ENCODE data around the gene STYXL2. TPM values are rescaled to one million over a fixed set of nuclear protein-coding genes. Genes with fewer than 3 reads are reported as not detected.
A peak's percentile ranks its signal among the peaks of the same experiment; 100 is the strongest.

The STYXL2 gene
- total RNA-seq, 1 donor from 2014 or later: 3.1 TPM

GRCh38 chr1:167109125-167109524, 15.2 kb downstream of the STYXL2 start:
- no peak for DNase-seq (ENCODE audit: low spot score)

GRCh38 chr1:167110586-167110985, 16.7 kb downstream of the STYXL2 start:
- DNase-seq (ENCODE audit: low spot score): no peak

GRCh38 chr1:167111868-167112709, 18.2 kb downstream of the STYXL2 start:
- DNase-seq (ENCODE audit: low spot score): no peak

GRCh38 chr1:167114725-167115124, 20.9 kb downstream of the STYXL2 start:
- DNase-seq (ENCODE audit: low spot score): no peak

- no peak for DNase-seq (ENCODE audit: low spot score)
Observed at GRCh38 chr1:167115655-167116054, 21.8 kb downstream of the STYXL2 start.

DNA sequence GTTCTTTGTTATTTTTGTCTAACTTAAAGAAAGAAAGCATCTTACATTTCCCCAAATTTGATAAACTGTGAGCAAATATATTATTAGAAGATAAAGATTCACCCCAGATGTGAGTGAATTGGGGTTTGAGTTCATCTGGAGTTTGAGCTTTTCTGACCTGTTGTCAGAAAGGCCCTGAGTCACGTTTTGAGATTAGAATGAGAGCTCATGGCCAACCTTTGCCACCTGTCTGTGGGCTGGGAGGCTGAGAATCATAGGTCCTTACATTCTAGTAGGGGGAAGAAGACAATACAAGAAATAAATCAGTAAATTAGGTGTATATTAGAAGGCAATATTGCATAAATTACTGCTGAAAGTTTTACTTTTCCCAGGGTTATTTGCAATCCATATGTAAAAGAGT, 22.3 kb downstream of the STYXL2 start:
- DNase-seq (ENCODE audit: low spot score): no peak

DNA sequence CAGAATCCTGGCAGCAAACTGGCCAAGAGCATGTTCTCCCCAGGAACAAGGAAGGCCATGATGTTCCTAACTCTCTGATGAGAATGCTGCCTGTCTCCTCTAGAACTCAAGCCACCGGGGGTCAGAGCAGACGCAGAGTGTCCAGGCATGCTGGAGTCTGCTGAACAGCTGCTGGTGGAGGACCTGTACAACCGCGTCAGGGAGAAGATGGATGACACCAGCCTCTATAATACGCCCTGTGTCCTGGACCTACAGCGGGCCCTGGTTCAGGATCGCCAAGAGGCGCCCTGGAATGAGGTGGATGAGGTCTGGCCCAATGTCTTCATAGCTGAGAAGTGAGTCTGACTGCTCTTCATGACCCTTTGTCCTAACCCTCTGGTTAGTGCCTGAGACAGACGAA, 23.4 kb downstream of the STYXL2 start:
- DNase-seq (ENCODE audit: low spot score): no peak

GRCh38 chr1:167118188-167118587, 24.3 kb downstream of the STYXL2 start:
- DNase-seq (ENCODE audit: low spot score): no peak

- DNase-seq (ENCODE audit: low spot score): no peak
Observed at GRCh38 chr1:167119696-167120095, 25.8 kb downstream of the STYXL2 start.

GRCh38 chr1:167120899-167121298, 27.0 kb downstream of the STYXL2 start:
- DNase-seq (ENCODE audit: low spot score): no peak

DNA sequence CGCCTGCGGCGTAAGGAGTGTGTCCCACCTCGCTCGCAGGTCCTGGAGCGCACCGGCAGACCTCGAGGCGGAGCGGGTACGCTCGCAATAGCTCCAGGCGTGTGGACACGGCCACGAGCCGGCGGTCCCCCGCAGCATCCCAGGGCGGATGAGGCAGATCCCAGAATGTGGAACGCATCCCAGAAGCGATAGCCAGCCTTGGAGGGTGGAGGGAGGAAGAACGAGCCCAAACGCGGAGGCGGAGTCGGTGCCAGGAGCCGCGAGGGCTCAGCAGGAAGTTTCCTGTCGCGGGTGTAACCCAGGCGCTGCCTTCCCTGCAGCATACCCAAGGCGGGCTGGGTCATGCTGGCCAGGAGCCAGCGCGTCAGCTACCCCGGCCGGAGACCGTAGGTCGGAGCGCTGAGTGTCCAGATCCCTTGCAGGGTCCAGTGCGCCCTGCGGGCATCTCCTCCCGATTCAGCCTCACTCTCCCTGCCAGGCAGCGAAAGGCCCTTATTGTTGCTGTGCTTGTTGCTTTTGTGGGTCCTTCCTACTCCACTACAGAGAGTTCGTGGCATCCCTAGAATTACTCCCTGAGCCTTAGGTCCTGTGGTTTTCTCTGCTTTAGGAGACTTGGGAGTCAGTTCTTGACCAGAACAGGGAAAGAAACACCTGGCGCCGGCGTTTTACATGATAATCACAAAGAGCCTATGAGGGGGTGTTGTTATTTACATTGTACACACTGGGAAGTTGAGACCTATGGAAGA, 27.7 kb downstream of the STYXL2 start:
- DNase-seq (ENCODE audit: low spot score): peak; percentile 83

GRCh38 chr1:167122121-167122480, 28.2 kb downstream of the STYXL2 start:
- DNase-seq (ENCODE audit: low spot score): no peak

- DNase-seq (ENCODE audit: low spot score): no peak
Observed at GRCh38 chr1:167122568-167122967, 28.7 kb downstream of the STYXL2 start.

GRCh38 chr1:167126317-167126716, 32.4 kb downstream of the STYXL2 start:
- no peak for DNase-seq (ENCODE audit: low spot score)

- DNase-seq (ENCODE audit: low spot score): no peak
Observed at GRCh38 chr1:167126811-167127210, 32.9 kb downstream of the STYXL2 start.

GRCh38 chr1:167127236-167127635, 33.4 kb downstream of the STYXL2 start:
- DNase-seq (ENCODE audit: low spot score): no peak

- DNase-seq (ENCODE audit: low spot score): no peak
Observed at GRCh38 chr1:167127661-167128060, 33.8 kb downstream of the STYXL2 start.

GRCh38 chr1:167128261-167129227, 34.7 kb downstream of the STYXL2 start:
- no peak for DNase-seq (ENCODE audit: low spot score)

DNA sequence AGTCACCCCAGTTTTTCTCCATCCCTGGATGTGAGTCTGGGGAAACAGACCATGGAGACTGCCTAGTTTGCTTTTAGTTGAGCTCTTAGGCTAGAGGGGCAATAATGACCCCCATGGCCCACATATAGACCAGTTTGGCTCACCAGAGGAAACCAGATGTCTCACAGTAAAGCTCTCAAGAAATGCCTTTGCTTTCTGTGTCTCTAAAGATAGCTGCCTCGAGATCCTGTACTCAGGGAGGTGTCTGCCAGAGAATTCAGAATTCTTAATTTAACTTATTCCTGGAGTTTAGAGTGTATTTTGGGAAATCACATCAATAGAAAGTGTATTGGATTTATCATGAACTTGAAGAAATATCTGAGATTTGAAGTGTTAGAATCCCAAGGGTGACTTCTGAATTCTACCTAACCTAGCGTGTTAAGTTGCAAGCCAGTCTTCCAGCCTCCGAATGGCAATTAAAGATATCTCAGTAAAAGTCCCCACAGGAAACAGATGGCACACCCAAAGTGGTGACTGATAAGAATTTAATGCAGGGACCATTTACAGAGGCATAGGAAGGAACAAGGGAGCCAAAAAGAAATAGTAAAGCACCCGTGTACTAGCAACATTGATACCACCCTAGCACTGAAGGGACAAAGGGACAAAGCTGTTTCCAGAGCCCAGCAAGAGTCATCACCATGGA, 37.1 kb downstream of the STYXL2 start:
- DNase-seq (ENCODE audit: low spot score): no peak

DNA sequence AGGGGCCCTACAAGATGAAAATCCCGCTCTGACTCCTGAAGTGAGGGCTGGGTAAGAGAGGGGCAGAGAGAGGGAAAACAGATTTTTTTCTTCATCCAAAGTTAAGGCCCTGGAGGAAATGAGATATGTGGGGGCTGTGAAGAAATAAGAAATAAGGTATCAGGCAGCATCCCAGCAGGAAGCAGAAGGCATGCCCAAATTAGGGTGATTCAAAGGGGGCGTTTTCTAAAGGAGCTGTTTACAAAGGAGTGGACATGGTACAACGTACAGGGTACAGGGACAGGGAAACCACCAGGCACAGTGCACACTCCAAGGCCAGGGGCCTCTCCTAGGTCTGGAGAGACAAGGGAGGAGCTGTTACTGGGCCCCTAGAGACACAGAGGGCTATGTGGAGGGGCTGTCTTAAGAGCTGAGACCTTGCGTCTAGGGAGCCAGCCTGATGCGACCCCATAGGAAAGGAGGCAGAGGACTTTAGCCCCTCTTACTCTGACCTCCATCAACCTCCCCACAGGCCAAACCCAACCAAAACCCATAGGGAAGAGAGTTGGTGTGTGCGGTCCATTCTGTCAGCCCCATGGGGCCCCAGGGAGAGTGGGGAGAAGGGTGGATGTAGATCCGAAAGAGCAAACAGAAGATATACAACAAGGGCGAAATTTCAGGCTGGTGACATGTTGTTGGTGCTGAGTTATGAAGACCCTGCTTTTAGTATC, 38.6 kb downstream of the STYXL2 start:
- DNase-seq (ENCODE audit: low spot score): no peak

All from mucosa of gallbladder (tissue), 1 donor.